ENCODE measurements around the gene PAX5.
"Not testable (repeated sequence)": the region's sequence is repeated elsewhere in the genome, so short reads cannot be mapped to it uniquely, and the experiment has no call there.

Gene PAX5

DNA sequence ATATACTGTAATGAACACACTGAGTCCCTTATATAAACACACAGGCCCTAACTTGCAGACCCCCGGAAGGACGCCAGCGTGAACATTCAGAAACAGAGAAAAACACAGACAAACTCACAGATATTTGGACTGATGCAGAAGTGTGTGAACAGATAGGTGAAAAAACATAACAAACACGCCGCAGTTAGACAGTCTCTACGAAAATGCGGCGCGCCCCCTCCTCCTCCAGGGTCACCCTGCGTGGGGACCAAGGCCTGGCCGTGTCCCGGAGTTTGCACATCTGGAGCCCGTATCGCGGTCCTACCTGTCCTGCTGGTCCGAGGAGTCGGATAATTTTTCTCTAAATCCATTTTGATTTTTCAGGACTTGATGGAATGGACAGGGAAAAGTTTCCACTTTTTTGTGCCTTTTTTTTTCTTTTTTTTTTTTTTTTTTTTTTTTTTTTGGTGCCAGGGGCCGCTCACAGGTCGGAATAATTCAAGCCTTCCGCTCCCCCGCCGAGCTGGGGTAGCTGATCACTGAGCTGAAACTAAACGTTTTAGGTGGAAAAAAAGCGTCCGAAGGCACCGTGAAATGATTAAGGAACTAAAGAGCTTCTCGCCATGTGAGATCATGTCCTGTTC lies at the start of gene PAX5:
Gene PAX5, minus strand, starts transcription at position 587 of the 623 bp plus-strand sequence. Its CDS starts 237 bp downstream, at position 350.
- Histone ChIP-seq H3K36me3 (ENCODE audit: control insufficient read depth, insufficient read depth, low read length) (no peaks in the 10 kb centered on the region), H3K9me3 (ENCODE audit: control insufficient read depth, insufficient read depth, low read depth, low read length) (no peaks in the 10 kb centered on the region), H3K4me3 (ENCODE audit: low read depth, low read length) (peak within 1 kb of the TSS; percentile 60), H3K27ac (ENCODE audit: low read depth, low read length) (no peak within 1 kb of the TSS), H3K4me1 (ENCODE audit: control insufficient read depth, insufficient read depth, low read length) (peaks cover 34% of the 10 kb centered on the region), H3K27me3 (ENCODE audit: control insufficient read depth, insufficient read depth, low read length) (peaks cover 100% of the 10 kb centered on the region), H3K9ac (ENCODE audit: low read length) (peak within 1 kb of the TSS; percentile 31)

DNA sequence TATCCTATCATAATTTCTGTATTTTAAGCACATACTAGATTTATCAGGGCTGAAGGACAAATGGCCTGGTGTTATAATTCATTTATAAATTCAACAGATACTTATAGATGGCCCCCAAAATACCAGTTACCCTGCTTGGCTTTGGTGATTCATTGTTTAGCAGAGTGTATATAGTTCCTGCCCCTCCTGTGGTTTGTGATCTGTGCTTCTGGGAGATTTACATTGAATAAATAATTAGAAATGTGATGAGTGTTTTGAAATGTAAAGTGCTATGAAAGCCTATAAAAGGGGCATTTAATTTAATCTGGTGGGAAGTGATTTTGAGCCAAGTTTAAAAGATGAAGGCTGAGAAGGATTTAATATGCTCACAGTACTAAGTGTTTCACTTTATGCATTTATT lies 49.6 kb upstream of the PAX5 start:
- Histone ChIP-seq H3K9ac (ENCODE audit: low read length) (no peak overlapping the region), H3K4me1 (ENCODE audit: control insufficient read depth, insufficient read depth, low read length) (peaks cover 4% of the 10 kb centered on the region; the same call in 1 of the 2 replicates), H3K36me3 (ENCODE audit: control insufficient read depth, insufficient read depth, low read length) (peaks cover 20% of the 10 kb centered on the region), H3K27ac (ENCODE audit: low read depth, low read length) (no peak overlapping the region), H3K9me3 (ENCODE audit: control insufficient read depth, insufficient read depth, low read depth, low read length) (peaks cover 6% of the 10 kb centered on the region; the same call in 1 of the 2 replicates), H3K4me3 (ENCODE audit: low read depth, low read length) (no peak overlapping the region), H3K27me3 (ENCODE audit: control insufficient read depth, insufficient read depth, low read length) (peaks cover 5% of the 10 kb centered on the region)

DNA sequence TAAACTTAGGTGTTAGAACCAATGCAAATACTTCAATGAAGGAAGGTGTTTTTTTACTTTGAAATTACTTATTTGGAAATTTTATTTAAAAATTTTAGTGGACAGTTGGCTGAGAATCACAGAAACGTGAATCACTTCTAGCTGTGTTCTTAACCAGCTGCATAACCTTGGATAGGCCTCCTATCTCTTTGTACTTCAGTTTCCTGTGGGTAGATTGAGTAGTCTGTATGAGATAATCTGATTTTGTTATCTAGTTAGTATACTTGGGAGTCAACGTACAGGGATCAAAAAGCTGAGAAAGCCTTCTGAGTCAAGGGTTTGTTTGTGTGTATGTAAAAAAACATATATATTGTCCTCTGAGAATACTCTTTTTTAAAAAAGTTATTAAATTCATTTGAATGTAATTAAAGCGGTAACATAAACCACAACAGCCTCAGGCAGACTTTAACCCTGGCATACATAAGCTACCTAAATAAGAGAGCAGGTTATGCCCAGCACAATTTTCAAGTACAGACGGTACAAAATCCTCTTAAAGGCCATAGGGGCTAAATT lies 48.2 kb upstream of the PAX5 start:
- H3K27me3 ChIP-seq (ENCODE audit: control insufficient read depth, insufficient read depth, low read length), result peaks cover 8% of the 10 kb centered on the region
- no peak overlapping the region for H3K4me3 ChIP-seq (ENCODE audit: low read depth, low read length)
- no peak overlapping the region for H3K9ac ChIP-seq (ENCODE audit: low read length)
- peaks cover 11% of the 10 kb centered on the region for H3K36me3 ChIP-seq (ENCODE audit: control insufficient read depth, insufficient read depth, low read length)
- no peak overlapping the region for H3K27ac ChIP-seq (ENCODE audit: low read depth, low read length)
- peaks cover 6% of the 10 kb centered on the region; the same call in 1 of the 2 replicates for H3K9me3 ChIP-seq (ENCODE audit: control insufficient read depth, insufficient read depth, low read depth, low read length)
- peaks cover 4% of the 10 kb centered on the region; the same call in 1 of the 2 replicates for H3K4me1 ChIP-seq (ENCODE audit: control insufficient read depth, insufficient read depth, low read length)

DNA sequence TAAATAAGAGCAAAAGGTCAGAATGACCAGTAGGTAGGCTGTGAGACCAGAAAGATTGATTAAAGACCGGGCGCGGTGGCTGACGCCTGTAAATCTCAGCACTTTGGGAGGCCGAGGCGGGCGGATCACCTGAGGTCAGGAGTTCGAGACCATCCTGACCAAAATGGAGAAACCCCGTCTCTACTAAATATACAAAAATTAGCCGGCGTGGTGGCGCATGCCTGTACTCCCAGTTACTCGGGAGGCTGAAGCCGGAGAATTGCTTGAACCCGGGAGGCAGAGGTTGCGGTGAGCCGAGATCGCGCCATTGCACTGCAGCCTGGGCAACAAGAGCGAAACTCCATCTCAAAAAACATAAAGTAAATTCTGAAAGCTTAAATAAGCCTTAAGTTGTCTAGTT lies 47.4 kb upstream of the PAX5 start:
- H3K4me3 ChIP-seq (ENCODE audit: low read depth, low read length); H3K9ac ChIP-seq (ENCODE audit: low read length); H3K36me3 ChIP-seq (ENCODE audit: control insufficient read depth, insufficient read depth, low read length); H3K9me3 ChIP-seq (ENCODE audit: control insufficient read depth, insufficient read depth, low read depth, low read length); H3K27me3 ChIP-seq (ENCODE audit: control insufficient read depth, insufficient read depth, low read length); H3K4me1 ChIP-seq (ENCODE audit: control insufficient read depth, insufficient read depth, low read length); H3K27ac ChIP-seq (ENCODE audit: low read depth, low read length): not testable (repeated sequence)

DNA sequence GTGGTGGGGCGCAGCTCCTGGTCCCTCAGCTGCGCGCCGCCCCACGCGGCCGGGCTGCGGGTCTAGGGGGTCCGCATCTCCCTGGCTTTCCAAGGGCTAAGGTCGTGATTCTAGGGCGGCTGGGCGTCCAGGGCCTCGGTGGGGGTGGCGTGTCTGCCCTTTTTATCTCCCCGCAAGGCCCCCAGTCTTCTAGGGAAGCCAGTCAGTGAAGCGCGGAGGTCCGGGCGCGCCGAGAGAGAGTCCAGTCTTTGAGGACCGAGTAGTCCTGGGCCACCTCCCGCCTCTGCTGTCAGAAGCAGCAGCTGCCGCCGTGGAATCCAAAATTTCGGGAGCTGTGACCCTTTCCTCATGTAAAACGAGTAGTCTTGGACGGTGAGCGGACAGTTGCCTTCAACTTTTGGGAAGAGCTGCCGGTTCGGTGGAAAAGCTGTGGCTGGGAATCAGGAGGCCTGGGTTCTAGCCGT lies 46.1 kb upstream of the PAX5 start:
- peak overlapping the region; percentile 86 for H3K4me3 ChIP-seq (ENCODE audit: low read depth, low read length)
- H3K9me3 ChIP-seq (ENCODE audit: control insufficient read depth, insufficient read depth, low read depth, low read length); H3K36me3 ChIP-seq (ENCODE audit: control insufficient read depth, insufficient read depth, low read length); H3K4me1 ChIP-seq (ENCODE audit: control insufficient read depth, insufficient read depth, low read length); H3K27ac ChIP-seq (ENCODE audit: low read depth, low read length): not testable (repeated sequence)
- H3K9ac ChIP-seq (ENCODE audit: low read length), result peak overlapping the region; percentile 83
- peaks cover 10% of the 10 kb centered on the region for H3K27me3 ChIP-seq (ENCODE audit: control insufficient read depth, insufficient read depth, low read length)

DNA sequence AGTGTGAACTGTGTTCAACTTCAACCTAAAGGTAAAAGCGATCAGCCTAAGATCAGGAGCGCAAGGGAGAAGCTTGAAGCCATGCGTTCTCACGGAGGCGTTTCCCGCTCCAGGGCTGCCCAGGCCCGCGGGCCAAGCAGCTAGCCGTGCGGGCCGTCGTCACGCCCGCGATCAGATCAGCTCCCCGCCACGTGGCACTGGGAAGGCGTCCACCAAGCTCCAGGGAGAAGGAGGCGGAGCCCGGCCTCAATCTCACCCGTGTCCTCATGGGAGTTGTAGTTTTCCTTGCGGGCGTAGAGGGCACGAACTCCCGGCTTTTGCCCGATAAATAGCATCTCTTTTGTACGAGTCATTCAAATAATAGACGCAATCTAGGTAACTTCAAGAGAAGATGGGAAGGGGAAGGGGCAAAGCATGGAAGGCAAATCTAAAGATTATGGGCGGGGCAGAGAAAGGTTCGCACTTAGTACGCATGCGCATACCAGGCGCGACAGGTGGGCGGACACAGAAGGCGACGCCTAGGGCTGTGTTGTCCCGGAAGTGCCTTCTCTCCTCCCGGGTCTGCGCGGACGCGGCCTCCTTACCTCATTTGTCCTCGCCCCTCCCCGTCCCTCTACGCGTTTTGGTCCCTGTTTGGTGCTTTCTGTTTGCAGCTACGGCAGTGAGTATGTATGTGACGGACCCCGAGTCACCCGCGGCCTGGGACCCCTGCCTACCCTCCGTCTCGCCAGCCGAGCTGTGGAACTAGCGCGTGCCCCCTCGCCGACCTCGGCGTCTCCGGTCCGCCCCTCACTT lies 45.5 kb upstream of the PAX5 start:
- no peaks in the 10 kb centered on the region for H3K36me3 ChIP-seq (ENCODE audit: control insufficient read depth, insufficient read depth, low read length)
- H3K9ac ChIP-seq (ENCODE audit: low read length), result peak overlapping the region; percentile 83
- peaks cover 6% of the 10 kb centered on the region; the same call in 1 of the 2 replicates for H3K9me3 ChIP-seq (ENCODE audit: control insufficient read depth, insufficient read depth, low read depth, low read length)
- H3K4me3 ChIP-seq (ENCODE audit: low read depth, low read length), result peak overlapping the region; percentile 86
- peaks cover 10% of the 10 kb centered on the region for H3K27me3 ChIP-seq (ENCODE audit: control insufficient read depth, insufficient read depth, low read length)
- H3K4me1 ChIP-seq (ENCODE audit: control insufficient read depth, insufficient read depth, low read length), result peaks cover 4% of the 10 kb centered on the region; the same call in 1 of the 2 replicates
- no peak overlapping the region for H3K27ac ChIP-seq (ENCODE audit: low read depth, low read length)

DNA sequence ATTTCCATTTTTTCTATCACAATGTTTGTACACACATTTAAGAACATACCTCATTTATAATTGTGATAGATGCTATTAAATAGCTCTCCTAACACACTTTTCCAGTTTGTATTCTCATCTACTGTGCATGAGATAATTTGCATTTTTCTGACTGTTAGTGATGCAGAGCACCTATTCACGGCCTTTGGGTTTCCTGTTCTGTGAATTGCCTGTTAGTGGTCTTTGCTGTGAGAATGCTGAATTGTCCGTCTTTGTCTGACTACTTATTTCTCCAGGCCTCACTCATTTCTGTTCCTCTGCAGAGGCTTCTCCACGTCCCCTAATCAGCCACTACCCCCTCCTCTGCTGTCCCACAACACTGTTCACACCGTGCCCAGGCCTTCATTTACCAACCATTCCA lies 40.7 kb upstream of the PAX5 start:
- H3K4me1 ChIP-seq (ENCODE audit: control insufficient read depth, insufficient read depth, low read length); H3K36me3 ChIP-seq (ENCODE audit: control insufficient read depth, insufficient read depth, low read length); H3K4me3 ChIP-seq (ENCODE audit: low read depth, low read length); H3K27ac ChIP-seq (ENCODE audit: low read depth, low read length); H3K9me3 ChIP-seq (ENCODE audit: control insufficient read depth, insufficient read depth, low read depth, low read length); H3K9ac ChIP-seq (ENCODE audit: low read length): not testable (repeated sequence)
- H3K27me3 ChIP-seq (ENCODE audit: control insufficient read depth, insufficient read depth, low read length), result peaks cover 10% of the 10 kb centered on the region

DNA sequence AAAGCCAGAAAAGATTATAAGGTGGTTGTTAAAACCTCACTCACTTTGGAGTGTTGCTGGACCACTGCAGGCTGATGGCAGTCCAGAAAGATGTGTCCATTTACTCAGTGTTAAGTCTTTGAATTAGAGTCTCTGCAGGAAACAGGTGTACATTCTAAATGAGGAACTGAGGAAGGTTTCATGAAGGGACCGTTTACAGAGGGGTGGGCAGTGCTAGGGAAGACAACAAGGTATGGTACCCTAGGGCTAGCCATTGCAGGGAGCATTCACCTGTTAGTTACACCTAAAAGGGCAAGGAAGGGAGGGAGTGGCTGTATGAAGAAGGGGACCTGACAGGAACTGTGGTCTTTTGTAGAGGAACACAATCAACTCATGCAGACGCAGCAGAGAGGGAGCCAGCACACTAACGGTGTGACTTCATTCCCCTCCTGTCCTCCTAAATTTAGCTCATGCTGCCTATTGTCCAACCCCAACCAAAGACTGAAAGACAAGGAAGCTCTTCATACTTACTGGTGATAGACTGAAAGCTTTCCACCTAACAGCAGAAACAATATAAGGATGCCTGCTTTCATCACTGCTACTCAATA lies 32.2 kb upstream of the PAX5 start:
- Histone ChIP-seq H3K9ac (ENCODE audit: low read length) (no peak overlapping the region), H3K36me3 (ENCODE audit: control insufficient read depth, insufficient read depth, low read length) (no peaks in the 10 kb centered on the region), H3K27ac (ENCODE audit: low read depth, low read length) (no peak overlapping the region), H3K9me3 (ENCODE audit: control insufficient read depth, insufficient read depth, low read depth, low read length) (no peaks in the 10 kb centered on the region), H3K4me1 (ENCODE audit: control insufficient read depth, insufficient read depth, low read length) (no peaks in the 10 kb centered on the region), H3K27me3 (ENCODE audit: control insufficient read depth, insufficient read depth, low read length) (peaks cover 22% of the 10 kb centered on the region), H3K4me3 (ENCODE audit: low read depth, low read length) (no peak overlapping the region)

DNA sequence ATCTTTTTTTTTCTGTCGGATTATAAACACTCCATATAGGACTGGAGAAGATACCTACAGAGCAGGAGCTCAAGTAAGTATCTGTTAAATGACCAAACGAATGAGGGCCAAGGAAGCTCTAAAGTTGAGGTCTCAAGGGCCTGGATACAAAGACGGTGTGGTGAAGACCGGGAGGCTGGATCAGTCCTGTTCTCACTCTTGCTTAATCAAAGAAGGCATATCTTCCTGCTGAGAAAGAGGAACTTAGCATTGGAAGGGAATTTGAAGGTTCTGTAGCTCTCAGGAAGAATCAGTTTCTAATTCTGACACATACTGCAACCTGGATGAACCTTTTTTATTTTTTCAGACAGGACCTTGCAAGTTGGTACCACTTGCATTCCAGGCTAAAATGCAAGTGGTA lies 28.3 kb upstream of the PAX5 start:
- Histone ChIP-seq H3K27me3 (ENCODE audit: control insufficient read depth, insufficient read depth, low read length) (peaks cover 22% of the 10 kb centered on the region), H3K4me1 (ENCODE audit: control insufficient read depth, insufficient read depth, low read length) (no peaks in the 10 kb centered on the region), H3K4me3 (ENCODE audit: low read depth, low read length) (no peak overlapping the region), H3K9ac (ENCODE audit: low read length) (no peak overlapping the region), H3K27ac (ENCODE audit: low read depth, low read length) (no peak overlapping the region), H3K9me3 (ENCODE audit: control insufficient read depth, insufficient read depth, low read depth, low read length) (no peaks in the 10 kb centered on the region), H3K36me3 (ENCODE audit: control insufficient read depth, insufficient read depth, low read length) (no peaks in the 10 kb centered on the region)

DNA sequence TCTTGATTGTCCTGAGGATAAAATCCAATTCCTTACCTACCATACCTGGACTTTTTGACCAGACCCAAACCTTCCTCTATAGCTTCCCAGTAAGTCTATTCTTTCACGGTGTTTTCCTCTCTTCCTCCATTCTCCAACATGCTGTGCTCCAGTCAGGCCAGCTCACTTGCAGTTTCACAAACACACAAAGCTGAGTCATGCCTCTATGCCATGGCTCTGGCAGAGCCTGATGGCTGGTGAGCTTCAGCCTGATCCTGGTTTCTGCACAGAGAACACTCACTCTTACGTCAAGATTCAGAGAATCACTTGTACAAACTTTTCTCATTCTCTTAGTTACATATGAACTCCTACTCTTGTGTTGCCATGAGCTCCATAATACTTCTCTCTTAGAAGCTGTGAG lies 27.7 kb upstream of the PAX5 start:
- Histone ChIP-seq H3K4me1 (ENCODE audit: control insufficient read depth, insufficient read depth, low read length) (no peaks in the 10 kb centered on the region), H3K27ac (ENCODE audit: low read depth, low read length) (no peak overlapping the region), H3K36me3 (ENCODE audit: control insufficient read depth, insufficient read depth, low read length) (no peaks in the 10 kb centered on the region), H3K9me3 (ENCODE audit: control insufficient read depth, insufficient read depth, low read depth, low read length) (no peaks in the 10 kb centered on the region), H3K4me3 (ENCODE audit: low read depth, low read length) (no peak overlapping the region), H3K27me3 (ENCODE audit: control insufficient read depth, insufficient read depth, low read length) (peaks cover 22% of the 10 kb centered on the region), H3K9ac (ENCODE audit: low read length) (no peak overlapping the region)

DNA sequence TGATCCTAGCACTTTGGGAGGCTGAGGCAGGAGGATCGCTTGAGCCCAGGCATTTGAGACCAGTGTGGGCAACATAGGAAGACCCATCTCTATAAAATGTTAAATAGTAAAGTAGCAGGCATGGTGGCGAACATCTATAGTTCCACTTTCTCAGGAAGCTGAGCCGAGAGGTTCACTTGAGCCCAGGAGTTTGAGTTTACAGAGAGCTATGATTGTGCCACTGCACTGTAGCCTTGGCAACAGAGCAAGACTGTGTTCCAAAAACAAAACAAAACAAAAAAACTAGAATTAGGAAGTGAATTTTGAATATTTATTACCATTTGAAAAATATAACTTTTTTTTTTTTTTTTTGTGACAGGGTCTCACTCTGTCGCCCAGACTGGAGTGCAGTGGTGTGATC lies 26.8 kb upstream of the PAX5 start:
- Histone ChIP-seq H3K9ac (ENCODE audit: low read length) (no peak overlapping the region), H3K36me3 (ENCODE audit: control insufficient read depth, insufficient read depth, low read length) (no peaks in the 10 kb centered on the region), H3K27ac (ENCODE audit: low read depth, low read length) (no peak overlapping the region), H3K27me3 (ENCODE audit: control insufficient read depth, insufficient read depth, low read length) (peaks cover 13% of the 10 kb centered on the region), H3K9me3 (ENCODE audit: control insufficient read depth, insufficient read depth, low read depth, low read length) (no peaks in the 10 kb centered on the region), H3K4me3 (ENCODE audit: low read depth, low read length) (no peak overlapping the region), H3K4me1 (ENCODE audit: control insufficient read depth, insufficient read depth, low read length) (no peaks in the 10 kb centered on the region)
